ENCODE measurements around the gene RAPGEF6. TPM values are rescaled to one million over a fixed set of nuclear protein-coding genes. Genes with fewer than 3 reads are reported as not detected.
"Not testable (repeated sequence)": the region's sequence is repeated elsewhere in the genome, so short reads cannot be mapped to it uniquely, and the experiment has no call there.

Gene RAPGEF6
- total RNA-seq, 1 experiment from 2014 or later: 1.8 TPM

GRCh38 chr5:131617140-131617822 is 17.7 kb downstream of the RAPGEF6 start:
- no peak for DNase-seq (ENCODE audit: low read depth)
- in situ Hi-C loops (cut with HindIII; ENCODE audit: low pct_unique_long_range_greater_than_20kb, low sequenced_read_pairs): no loop called here

DNA sequence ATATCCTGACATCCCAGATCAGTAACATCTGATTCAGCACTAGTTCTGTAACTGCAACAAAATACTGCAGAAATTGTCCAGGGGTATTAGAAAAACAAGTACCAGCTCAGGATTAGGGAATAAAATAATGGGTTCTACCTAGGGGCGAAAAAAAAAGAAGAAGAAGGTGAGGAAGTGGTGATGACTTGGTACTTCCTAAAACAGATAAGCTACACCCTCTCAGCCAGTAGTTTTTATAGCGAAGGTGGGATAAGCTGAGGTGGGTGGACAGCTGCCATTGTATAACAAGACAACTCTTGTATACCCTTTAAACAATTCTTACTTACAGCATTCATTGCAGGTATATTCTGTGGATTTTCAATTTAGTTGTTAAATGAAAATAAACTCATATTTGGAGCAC is 19.1 kb downstream of the RAPGEF6 start:
- no peak for DNase-seq (ENCODE audit: low read depth)
- in situ Hi-C loops (cut with HindIII; ENCODE audit: low pct_unique_long_range_greater_than_20kb, low sequenced_read_pairs): no loop called here

DNA sequence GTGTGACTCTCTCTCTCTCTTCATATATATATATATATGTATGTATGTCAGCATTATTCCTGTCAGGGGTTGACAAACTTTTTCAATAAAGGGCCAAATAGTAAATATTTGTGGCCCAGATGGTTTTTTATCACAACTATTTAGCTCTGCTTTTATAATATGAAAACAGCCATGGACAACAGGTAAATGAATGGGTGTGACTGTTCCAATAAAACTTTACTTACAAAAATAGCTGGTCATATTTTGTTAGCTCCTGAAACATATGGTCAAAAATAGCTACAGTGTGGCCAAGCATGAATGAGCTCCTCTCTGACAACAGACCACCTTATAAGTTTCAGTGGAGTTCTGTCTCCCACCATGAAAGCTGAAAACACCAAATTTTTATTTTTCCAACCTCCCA is 21.6 kb downstream of the RAPGEF6 start:
- in situ Hi-C loops (cut with HindIII; ENCODE audit: low pct_unique_long_range_greater_than_20kb, low sequenced_read_pairs): no loop called here

DNA sequence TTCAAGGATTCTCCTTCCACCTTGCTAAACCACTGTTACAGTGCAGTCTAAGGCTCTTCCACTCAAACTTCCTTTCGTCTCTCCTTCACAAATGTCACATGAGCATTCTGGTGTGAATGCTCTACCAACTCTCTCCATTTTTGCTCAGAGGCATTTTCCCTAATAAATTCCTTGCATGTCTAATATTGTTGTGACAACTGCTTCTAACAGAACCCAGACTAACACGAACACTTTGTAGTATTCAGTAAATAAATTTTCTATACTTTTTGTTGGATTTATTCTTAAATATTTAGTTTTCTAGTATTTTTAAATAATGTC is 24.0 kb downstream of the RAPGEF6 start:
- DNase-seq (ENCODE audit: low read depth): no peak
- in situ Hi-C loops (cut with HindIII; ENCODE audit: low pct_unique_long_range_greater_than_20kb, low sequenced_read_pairs): no loop called here

More for the DNA sequence above, 21.6 kb downstream of the RAPGEF6 start:
- no peak for DNase-seq (ENCODE audit: low read depth)

DNA sequence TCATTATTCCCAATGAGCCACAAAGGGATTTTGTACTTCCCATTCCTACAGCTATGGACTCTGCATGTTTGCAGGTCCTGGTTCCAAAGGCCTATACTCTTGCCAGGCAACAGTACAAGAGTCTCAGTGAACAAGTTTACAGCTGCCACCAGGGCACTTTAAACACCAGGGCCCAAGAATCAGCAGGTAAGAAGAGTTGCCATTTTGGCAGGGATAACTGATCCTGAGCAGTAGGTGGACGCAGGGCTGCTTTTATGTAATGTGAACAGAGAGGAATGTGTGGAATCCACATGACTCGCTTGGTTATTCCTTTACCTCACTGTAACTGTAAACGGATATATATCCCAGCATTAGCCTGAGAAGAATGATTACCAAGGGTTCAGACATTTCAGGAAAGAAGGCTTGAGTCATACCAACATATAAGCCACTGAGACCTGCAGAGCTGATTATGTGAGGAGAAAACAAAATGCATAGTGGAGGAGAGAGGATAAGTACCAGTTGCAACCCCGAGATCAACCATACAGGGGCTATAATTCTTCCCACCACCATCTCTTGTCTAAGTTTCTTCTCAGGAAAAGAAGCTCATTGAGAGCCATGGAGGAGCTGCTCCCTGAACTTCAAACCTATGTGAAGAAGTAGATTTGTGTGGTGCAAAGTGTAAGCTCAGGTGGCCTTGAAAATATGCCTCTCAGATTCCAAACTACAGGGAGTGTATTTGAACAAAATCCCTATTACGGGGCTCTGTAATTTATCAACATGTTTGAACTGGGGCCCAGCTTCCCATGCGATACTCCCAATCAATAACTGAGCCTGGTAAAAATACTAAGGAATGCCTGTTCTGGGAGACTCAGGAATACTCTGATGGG is 24.6 kb downstream of the RAPGEF6 start:
- in situ Hi-C loops (cut with HindIII; ENCODE audit: low pct_unique_long_range_greater_than_20kb, low sequenced_read_pairs): no loop called here
- DNase-seq (ENCODE audit: low read depth): peak; percentile 64

GRCh38 chr5:131609774-131610173 is 25.3 kb downstream of the RAPGEF6 start:
- in situ Hi-C loops (cut with HindIII; ENCODE audit: low pct_unique_long_range_greater_than_20kb, low sequenced_read_pairs): no loop called here
- DNase-seq (ENCODE audit: low read depth): no peak

DNA sequence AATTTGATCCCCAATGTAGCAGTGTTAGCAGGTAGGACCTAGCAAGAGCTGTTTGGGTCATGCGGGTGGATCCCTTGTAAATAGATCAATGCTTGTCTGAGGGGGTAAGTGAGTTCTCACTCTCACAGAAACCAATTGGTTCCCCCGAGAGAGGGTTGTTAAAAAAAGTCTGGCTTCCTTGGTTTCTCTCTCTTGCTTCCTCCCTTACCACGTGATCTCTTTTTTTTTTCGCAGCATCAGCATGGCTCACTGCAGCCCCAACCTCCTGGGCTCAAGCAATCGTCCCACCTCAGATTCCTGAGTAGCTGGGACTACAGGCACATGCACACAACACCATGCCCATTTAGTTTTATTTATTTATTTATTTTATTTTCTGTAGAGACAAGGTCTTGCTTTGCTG is 26.4 kb downstream of the RAPGEF6 start:
- in situ Hi-C loops (cut with HindIII; ENCODE audit: low pct_unique_long_range_greater_than_20kb, low sequenced_read_pairs): no loop called here

GRCh38 chr5:131607903-131608540 is 27.0 kb downstream of the RAPGEF6 start:
- in situ Hi-C loops (cut with HindIII; ENCODE audit: low pct_unique_long_range_greater_than_20kb, low sequenced_read_pairs): no loop called here
- no peak for DNase-seq (ENCODE audit: low read depth)

More for the DNA sequence above, 26.4 kb downstream of the RAPGEF6 start:
- no peak for DNase-seq (ENCODE audit: low read depth)

DNA sequence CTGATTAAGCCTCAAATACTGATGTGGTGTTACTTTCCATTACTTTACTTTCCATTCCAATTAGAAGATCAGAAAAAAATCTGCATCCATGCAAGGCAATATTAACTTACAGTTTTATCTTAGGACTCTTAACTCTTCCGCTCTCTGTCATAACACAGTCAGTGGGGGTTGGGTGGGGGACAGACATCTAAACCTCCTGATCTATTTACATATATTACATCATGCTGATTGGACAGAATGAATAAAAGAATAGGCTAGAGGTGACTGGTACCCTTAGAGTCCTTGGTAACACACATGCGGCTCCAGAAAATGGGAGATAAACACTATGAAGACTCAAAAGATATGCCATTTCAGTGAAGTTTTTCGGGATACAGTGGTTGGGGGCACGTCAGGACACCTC is 27.6 kb downstream of the RAPGEF6 start:
- in situ Hi-C loops (cut with HindIII; ENCODE audit: low pct_unique_long_range_greater_than_20kb, low sequenced_read_pairs): no loop called here
- DNase-seq (ENCODE audit: low read depth): no peak

GRCh38 chr5:131605086-131605485 is 29.9 kb downstream of the RAPGEF6 start:
- in situ Hi-C loops (cut with HindIII; ENCODE audit: low pct_unique_long_range_greater_than_20kb, low sequenced_read_pairs): no loop called here
- DNase-seq (ENCODE audit: low read depth): no peak

- DNase-seq (ENCODE audit: low read depth): no peak
- in situ Hi-C loops (cut with HindIII; ENCODE audit: low pct_unique_long_range_greater_than_20kb, low sequenced_read_pairs): no loop called here
These were observed 39.7 kb downstream of the RAPGEF6 start for GRCh38 chr5:131595088-131596033.

DNA sequence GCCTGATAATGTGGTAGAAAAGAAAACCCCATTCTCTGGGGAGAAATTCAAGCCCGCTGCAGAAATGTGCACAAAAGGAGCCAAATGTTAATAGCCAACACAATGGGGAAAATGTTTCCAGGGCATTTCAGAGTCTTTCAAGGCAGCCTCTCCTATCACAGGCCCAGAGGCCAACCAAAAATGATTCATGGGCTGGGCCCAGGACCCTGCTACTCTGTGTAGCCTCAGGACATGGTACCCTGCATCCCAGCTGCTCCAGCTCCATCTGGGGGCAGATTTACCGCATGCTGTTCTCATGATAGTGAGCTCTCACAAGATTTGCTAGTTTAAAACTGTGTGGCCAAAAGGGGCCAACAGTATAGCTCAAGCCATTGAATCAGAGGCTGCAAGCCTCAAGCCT is 41.1 kb downstream of the RAPGEF6 start:
- DNase-seq (ENCODE audit: low read depth): no peak
- in situ Hi-C loops (cut with HindIII; ENCODE audit: low pct_unique_long_range_greater_than_20kb, low sequenced_read_pairs): no loop called here

GRCh38 chr5:131593436-131593835 is 41.6 kb downstream of the RAPGEF6 start:
- in situ Hi-C loops (cut with HindIII; ENCODE audit: low pct_unique_long_range_greater_than_20kb, low sequenced_read_pairs); DNase-seq (ENCODE audit: low read depth): not testable (repeated sequence)

- in situ Hi-C loops (cut with HindIII; ENCODE audit: low pct_unique_long_range_greater_than_20kb, low sequenced_read_pairs): no loop called here
- peak; percentile 31 for DNase-seq (ENCODE audit: low read depth)
These were observed 45.3 kb downstream of the RAPGEF6 start for GRCh38 chr5:131589510-131590348.

DNA sequence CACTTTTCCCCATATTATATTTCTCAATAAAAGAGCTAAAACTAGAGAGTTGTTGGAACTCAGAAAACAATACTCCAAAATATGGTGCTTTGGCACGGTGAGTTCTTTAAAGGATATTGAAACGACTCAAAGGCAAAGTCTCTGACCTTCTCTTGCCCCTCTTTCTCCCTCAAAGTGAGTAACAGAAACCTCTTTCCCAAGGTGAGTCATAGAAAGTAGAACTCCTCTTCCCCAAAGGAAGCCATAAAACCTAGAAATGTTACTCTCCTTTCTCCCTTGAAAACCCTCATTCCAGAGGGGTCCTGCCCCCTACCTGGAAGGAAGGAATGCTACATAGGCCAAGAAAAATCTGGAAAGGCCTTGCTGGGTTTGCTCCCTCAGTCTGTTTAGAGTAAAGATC is 47.5 kb downstream of the RAPGEF6 start:
- in situ Hi-C loops (cut with HindIII; ENCODE audit: low pct_unique_long_range_greater_than_20kb, low sequenced_read_pairs): no loop called here
- DNase-seq (ENCODE audit: low read depth): no peak

- in situ Hi-C loops (cut with HindIII; ENCODE audit: low pct_unique_long_range_greater_than_20kb, low sequenced_read_pairs): no loop called here
- DNase-seq (ENCODE audit: low read depth): no peak
These were observed 53.3 kb downstream of the RAPGEF6 start for GRCh38 chr5:131581702-131582101.

GRCh38 chr5:131579917-131580671 is 54.9 kb downstream of the RAPGEF6 start:
- DNase-seq (ENCODE audit: low read depth): no peak
- in situ Hi-C loops (cut with HindIII; ENCODE audit: low pct_unique_long_range_greater_than_20kb, low sequenced_read_pairs): no loop called here

Data from Caki2 (cell line).